ENCODE data around the gene HMX3. TPM values are rescaled to one million over a fixed set of nuclear protein-coding genes. Genes with fewer than 3 reads are reported as not detected.
A peak's percentile ranks its signal among the peaks of the same experiment; 100 is the strongest.

The HMX3 gene
- total and polyA plus RNA-seq, 5 donors from 2014 or later: not detected

DNA sequence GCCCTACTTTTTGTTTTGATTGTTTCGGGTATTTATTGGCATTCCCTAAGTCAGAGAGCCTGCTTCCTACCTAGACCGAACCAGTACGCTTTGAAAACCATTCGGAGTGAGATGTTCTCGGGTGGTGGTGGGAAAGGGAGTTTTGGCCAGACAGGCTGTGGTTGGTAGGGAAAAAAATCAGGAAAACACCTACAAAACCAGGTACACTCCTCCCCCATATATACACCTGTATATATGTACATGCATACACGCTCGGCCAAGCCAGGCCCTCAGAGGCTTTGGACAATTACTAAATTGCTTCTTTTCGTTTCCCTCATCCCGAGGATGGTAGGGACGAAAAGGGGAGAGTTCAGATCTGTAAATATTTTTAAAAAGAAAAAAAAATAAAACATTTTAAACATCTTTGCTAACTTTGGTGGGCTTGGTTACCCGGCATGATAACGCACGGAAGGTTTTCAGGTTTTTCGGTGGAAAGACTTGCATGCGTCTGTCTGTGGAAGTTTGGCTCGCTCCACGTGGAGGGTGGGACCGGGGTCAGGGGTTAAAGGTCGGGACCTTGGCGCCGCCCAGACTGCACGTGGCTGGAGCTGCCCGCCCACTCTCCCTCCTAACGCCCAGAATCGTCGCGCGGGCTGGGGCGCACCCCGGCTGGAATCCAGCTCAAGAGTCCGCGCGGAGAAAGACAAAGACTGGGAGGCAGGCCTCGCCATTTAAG is 14.7 kb downstream of the HMX3 start:
- Histone ChIP-seq H3K4me3 (ENCODE audit: low read depth, low read length) (peak overlapping the region; percentile 58), H3K36me3 (ENCODE audit: control insufficient read depth, insufficient read depth, low read length) (no peaks in the 10 kb centered on the region), H3K4me1 (ENCODE audit: control insufficient read depth, insufficient read depth, low read length, poor library complexity, severe bottlenecking) (peaks cover 75% of the 10 kb centered on the region), H3K27ac (ENCODE audit: insufficient read depth, low read length, poor library complexity, severe bottlenecking) (no peak overlapping the region), H3K27me3 (ENCODE audit: control insufficient read depth, insufficient read depth, low read length) (peaks cover 29% of the 10 kb centered on the region), H3K9me3 (ENCODE audit: control insufficient read depth in 2 of 2, low read length in 2 of 2) (no peaks in the 10 kb centered on the region)
- peaks cover 0 to 1% (median 0%) of the 10 kb centered on the region in 7 donors for H3K9me3 Mint-ChIP-seq
- DNase-seq (peak in 1 of 3 donors; percentile 31), ATAC-seq (ENCODE audit: low read depth in 2 of 2) (no peak)
- peaks cover 3% of the 10 kb centered on the region for H3K36me3 Mint-ChIP-seq
- H3K4me3 Mint-ChIP-seq: peak overlapping the region; percentile 84 to 95 (median 89)
- H3K4me1 Mint-ChIP-seq: peaks cover 4 to 74% (median 32%) of the 10 kb centered on the region in 4 donors
- peaks cover 61% of the 10 kb centered on the region for H3K27me3 Mint-ChIP-seq
- no peak overlapping the region for H3K27ac Mint-ChIP-seq

DNA sequence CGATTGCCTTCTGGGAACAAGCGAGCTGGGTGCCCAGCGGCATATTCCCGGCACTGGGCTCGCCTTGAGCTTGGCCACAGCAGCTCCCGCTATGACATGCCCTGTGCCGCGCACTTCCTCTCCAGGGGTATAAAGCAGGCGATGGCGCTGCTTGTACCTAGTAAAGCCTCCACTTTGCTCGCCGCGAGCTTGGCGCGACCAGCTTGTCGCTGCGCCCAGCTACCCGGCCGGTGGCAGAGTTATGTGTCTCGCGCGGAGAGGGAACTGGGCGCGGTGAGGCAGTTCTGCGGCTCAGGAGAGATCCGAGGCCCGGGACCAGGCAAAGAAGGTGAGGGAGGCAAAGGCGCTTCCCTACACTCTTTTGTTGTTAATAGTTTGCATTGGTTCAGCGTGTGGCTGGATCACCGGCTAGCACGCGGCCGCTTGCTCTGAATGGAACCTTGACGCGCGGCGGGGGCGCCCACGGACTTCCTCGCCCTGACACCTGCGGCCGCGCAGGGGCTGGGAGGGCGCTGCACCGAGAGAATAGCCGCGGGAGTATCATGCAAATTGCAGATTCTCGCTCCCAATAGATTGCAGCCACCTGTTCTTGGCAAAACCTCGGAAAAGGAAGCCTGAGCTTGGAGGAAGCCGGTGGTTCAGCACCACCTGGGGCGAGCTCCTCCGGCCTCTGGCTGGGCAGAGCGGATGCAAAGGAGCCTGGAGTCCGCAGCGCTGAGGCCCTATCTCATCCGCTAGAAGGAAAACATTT is 15.4 kb downstream of the HMX3 start:
- Mint-ChIP-seq H3K4me3 (peak overlapping the region; percentile 84 to 95 (median 89)), H3K27ac (no peak overlapping the region), H3K36me3 (peaks cover 5% of the 10 kb centered on the region), H3K27me3 (peaks cover 55% of the 10 kb centered on the region), H3K9me3 (no peaks in the 10 kb centered on the region), H3K4me1 (peaks cover 7 to 73% (median 35%) of the 10 kb centered on the region in 4 donors)
- Histone ChIP-seq H3K36me3 (ENCODE audit: control insufficient read depth, insufficient read depth, low read length) (peaks cover 2% of the 10 kb centered on the region), H3K9me3 (ENCODE audit: control insufficient read depth in 2 of 2, low read length in 2 of 2) (no peaks in the 10 kb centered on the region), H3K4me1 (ENCODE audit: control insufficient read depth, insufficient read depth, low read length, poor library complexity, severe bottlenecking) (peaks cover 75% of the 10 kb centered on the region), H3K4me3 (ENCODE audit: low read depth, low read length) (no peak overlapping the region), H3K27me3 (ENCODE audit: control insufficient read depth, insufficient read depth, low read length) (peaks cover 25% of the 10 kb centered on the region), H3K27ac (ENCODE audit: insufficient read depth, low read length, poor library complexity, severe bottlenecking) (no peak overlapping the region)
- DNase-seq (peak in 2 of 3 donors; percentile 35 to 50), ATAC-seq (ENCODE audit: low read depth in 2 of 2) (no peak)

DNA sequence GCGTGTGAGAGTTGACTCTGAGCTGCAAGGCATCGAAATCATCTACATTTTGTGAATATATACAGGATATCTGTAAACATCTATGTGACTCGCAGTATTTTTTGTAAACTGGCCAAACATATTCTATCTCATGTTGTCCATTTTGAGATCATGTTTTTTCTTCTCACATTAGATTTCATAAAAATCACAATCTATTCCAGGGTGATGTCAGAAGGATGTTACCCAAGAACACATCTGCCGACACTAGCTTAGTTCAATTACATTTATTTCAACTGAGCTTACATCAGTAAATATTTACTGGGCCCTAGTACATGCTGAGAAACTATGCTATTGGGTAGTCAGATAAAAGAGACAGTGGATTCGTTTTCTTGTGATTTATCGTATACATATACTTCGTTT is 16.0 kb downstream of the HMX3 start:
- DNase-seq (no peak), ATAC-seq (ENCODE audit: low read depth in 2 of 2) (no peak)
- Mint-ChIP-seq H3K9me3 (no peaks in the 10 kb centered on the region), H3K4me1 (peaks cover 10 to 76% (median 37%) of the 10 kb centered on the region in 4 donors), H3K27me3 (peaks cover 52% of the 10 kb centered on the region), H3K27ac (no peak overlapping the region), H3K4me3 (peak overlapping the region; percentile 84 to 95 (median 89)), H3K36me3 (peaks cover 8% of the 10 kb centered on the region)
- H3K4me1 ChIP-seq (ENCODE audit: control insufficient read depth, insufficient read depth, low read length, poor library complexity, severe bottlenecking): peaks cover 73% of the 10 kb centered on the region
- no peak overlapping the region for H3K27ac ChIP-seq (ENCODE audit: insufficient read depth, low read length, poor library complexity, severe bottlenecking)
- no peaks in the 10 kb centered on the region for H3K9me3 ChIP-seq (ENCODE audit: control insufficient read depth in 2 of 2, low read length in 2 of 2)
- no peak overlapping the region for H3K4me3 ChIP-seq (ENCODE audit: low read depth, low read length)
- H3K27me3 ChIP-seq (ENCODE audit: control insufficient read depth, insufficient read depth, low read length): peaks cover 22% of the 10 kb centered on the region
- peaks cover 6% of the 10 kb centered on the region for H3K36me3 ChIP-seq (ENCODE audit: control insufficient read depth, insufficient read depth, low read length)

DNA sequence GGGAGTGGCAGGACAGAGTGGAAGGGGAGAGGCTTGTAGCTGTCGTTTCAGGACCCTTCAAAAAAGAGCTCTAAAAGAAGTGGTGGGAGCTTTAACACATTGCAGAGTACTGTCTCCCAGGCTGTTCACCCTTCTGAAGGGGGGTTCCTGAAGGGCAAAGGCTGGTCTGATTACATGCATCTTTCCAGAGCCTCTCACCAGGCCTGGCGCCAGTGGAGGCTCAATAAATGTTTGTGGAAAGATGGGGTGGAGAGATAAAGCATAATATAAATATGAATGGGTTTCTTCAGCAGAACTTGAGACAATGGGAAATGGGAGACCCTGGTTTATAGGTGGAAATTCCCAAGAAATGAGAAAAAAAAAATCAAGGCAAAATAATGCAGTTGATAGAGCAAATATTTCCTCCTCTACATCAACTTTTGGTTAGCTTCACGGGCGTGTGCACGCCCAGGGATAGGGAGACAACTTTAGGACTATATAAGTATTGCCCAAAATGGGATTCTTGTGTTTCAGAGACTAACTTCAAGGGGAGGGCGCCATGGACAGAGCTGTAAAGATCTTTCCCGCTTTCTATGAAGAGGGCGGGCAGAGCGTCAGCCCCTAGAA is 17.8 kb downstream of the HMX3 start:
- peaks cover 22% of the 10 kb centered on the region for H3K36me3 ChIP-seq (ENCODE audit: control insufficient read depth, insufficient read depth, low read length)
- no peak for ATAC-seq (ENCODE audit: low read depth in 2 of 2)
- H3K4me3 ChIP-seq (ENCODE audit: low read depth, low read length): peak overlapping the region; percentile 71
- peaks cover 27% of the 10 kb centered on the region for H3K36me3 Mint-ChIP-seq
- peaks cover 23 to 88% (median 49%) of the 10 kb centered on the region in 4 donors for H3K4me1 Mint-ChIP-seq
- no peaks in the 10 kb centered on the region for H3K9me3 Mint-ChIP-seq
- peaks cover 75% of the 10 kb centered on the region for H3K4me1 ChIP-seq (ENCODE audit: control insufficient read depth, insufficient read depth, low read length, poor library complexity, severe bottlenecking)
- no peaks in the 10 kb centered on the region for H3K9me3 ChIP-seq (ENCODE audit: control insufficient read depth in 2 of 2, low read length in 2 of 2)
- peaks cover 43% of the 10 kb centered on the region for H3K27me3 Mint-ChIP-seq
- no peak for DNase-seq
- peak overlapping the region; percentile 82 for H3K27ac ChIP-seq (ENCODE audit: insufficient read depth, low read length, poor library complexity, severe bottlenecking)
- H3K27ac Mint-ChIP-seq: peak overlapping the region; percentile 97 to 100 (median 100)
- H3K27me3 ChIP-seq (ENCODE audit: control insufficient read depth, insufficient read depth, low read length): peaks cover 15% of the 10 kb centered on the region
- peak overlapping the region; percentile 95 to 100 (median 100) for H3K4me3 Mint-ChIP-seq

DNA sequence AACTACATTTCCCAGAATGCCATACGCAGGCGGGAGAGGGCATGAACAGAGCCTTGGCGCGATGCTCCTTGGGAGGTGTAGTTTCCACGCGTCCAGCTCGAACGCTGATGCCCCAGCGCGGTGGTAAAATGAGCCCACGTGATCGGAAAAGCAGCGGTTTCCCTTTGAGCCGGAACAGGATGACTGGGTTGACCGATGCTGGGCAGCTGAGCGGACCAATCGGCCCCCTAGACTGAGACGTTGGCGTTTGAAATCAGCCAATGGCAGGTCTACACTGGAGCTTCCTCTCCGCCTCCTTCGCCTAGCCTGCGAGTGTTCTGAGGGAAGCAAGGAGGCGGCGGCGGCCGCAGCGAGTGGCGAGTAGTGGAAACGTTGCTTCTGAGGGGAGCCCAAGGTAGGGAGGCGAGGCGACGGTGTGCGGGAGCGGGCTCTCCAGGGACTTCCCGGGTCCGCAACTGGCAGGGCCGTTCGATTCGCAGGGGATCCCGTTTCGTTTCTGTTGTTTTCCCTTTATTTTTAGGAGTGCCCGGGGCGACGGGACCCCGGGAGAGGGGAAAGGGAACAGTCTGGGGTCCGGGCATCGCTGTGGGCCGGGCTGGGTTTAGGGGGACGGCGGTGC is 18.4 kb downstream of the HMX3 start, which contains the start of gene BUB3:
Gene BUB3, plus strand, starts transcription at position 311 of the 619 bp plus-strand sequence. CDS start 516 bp downstream, outside the sequence.
- H3K4me1 ChIP-seq (ENCODE audit: control insufficient read depth, insufficient read depth, low read length, poor library complexity, severe bottlenecking): peaks cover 74% of the 10 kb centered on the region
- Mint-ChIP-seq H3K4me1 (peaks cover 25 to 88% (median 49%) of the 10 kb centered on the region in 4 donors), H3K9me3 (no peaks in the 10 kb centered on the region), H3K4me3 (peak within 1 kb of the TSS; percentile 95 to 100 (median 100)), H3K27ac (peak within 1 kb of the TSS; percentile 97 to 100 (median 100)), H3K36me3 (peaks cover 27% of the 10 kb centered on the region), H3K27me3 (peaks cover 37% of the 10 kb centered on the region)
- H3K4me3 ChIP-seq (ENCODE audit: low read depth, low read length): peak within 1 kb of the TSS; percentile 90
- H3K27ac ChIP-seq (ENCODE audit: insufficient read depth, low read length, poor library complexity, severe bottlenecking): peak within 1 kb of the TSS; percentile 82
- H3K9me3 ChIP-seq (ENCODE audit: control insufficient read depth in 2 of 2, low read length in 2 of 2): no peaks in the 10 kb centered on the region
- peak; percentile 93 to 96 for ATAC-seq (ENCODE audit: low read depth in 2 of 2)
- H3K27me3 ChIP-seq (ENCODE audit: control insufficient read depth, insufficient read depth, low read length): peaks cover 10% of the 10 kb centered on the region
- DNase-seq: peak; percentile 92 to 100 (median 95)
- peaks cover 28% of the 10 kb centered on the region for H3K36me3 ChIP-seq (ENCODE audit: control insufficient read depth, insufficient read depth, low read length)

DNA sequence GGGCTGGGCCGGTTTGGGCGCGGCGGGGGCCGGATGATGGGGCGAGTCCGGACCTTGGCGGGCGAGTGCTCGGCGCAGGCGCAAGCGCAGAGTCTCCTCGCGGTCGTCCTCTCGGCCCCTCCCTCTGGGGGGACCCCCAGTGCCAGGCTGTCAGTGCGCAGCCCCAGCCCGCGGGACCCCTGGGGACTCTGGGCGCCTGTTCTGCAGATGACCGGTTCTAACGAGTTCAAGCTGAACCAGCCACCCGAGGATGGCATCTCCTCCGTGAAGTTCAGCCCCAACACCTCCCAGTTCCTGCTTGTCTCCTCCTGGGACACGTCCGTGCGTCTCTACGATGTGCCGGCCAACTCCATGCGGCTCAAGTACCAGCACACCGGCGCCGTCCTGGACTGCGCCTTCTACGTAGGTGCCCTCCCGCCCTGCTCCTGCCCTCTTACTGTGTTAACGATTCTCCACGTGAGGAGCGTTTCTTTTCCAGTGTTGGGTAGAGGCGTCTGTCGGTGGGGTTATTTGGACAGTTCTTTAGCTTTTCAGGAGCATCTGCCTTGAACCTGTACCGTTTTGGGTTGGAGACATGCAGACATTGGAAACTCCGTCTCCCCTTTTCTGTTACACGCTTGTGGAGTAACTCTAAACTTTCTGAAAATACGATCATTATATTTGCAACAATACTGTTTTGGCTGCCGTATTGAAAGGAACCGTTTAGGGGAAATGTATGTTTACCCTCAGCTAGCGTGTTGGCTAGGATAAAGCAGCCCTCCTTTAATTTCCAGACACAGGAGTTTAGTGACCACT is 19.1 kb downstream of the HMX3 start:
- Mint-ChIP-seq H3K27me3 (peaks cover 32% of the 10 kb centered on the region), H3K9me3 (no peaks in the 10 kb centered on the region), H3K4me3 (peak overlapping the region; percentile 95 to 100 (median 100)), H3K4me1 (peaks cover 32 to 90% (median 55%) of the 10 kb centered on the region in 4 donors), H3K27ac (peak overlapping the region; percentile 97 to 100 (median 100)), H3K36me3 (peaks cover 27% of the 10 kb centered on the region)
- Histone ChIP-seq H3K4me1 (ENCODE audit: control insufficient read depth, insufficient read depth, low read length, poor library complexity, severe bottlenecking) (peaks cover 72% of the 10 kb centered on the region), H3K27ac (ENCODE audit: insufficient read depth, low read length, poor library complexity, severe bottlenecking) (peak overlapping the region; percentile 82), H3K4me3 (ENCODE audit: low read depth, low read length) (peak overlapping the region; percentile 90), H3K36me3 (ENCODE audit: control insufficient read depth, insufficient read depth, low read length) (peaks cover 31% of the 10 kb centered on the region), H3K9me3 (ENCODE audit: control insufficient read depth in 2 of 2, low read length in 2 of 2) (no peaks in the 10 kb centered on the region), H3K27me3 (ENCODE audit: control insufficient read depth, insufficient read depth, low read length) (peaks cover 8% of the 10 kb centered on the region)
- ATAC-seq (ENCODE audit: low read depth in 2 of 2) (no peak), DNase-seq (peak in 2 of 3 donors; percentile 34 to 59)

All from CD4-positive, CD25-positive, alpha-beta regulatory T cell (primary cell).